HepG2 (cell line): ENCODE results near the gene USP35. TPM values are rescaled to one million over a fixed set of nuclear protein-coding genes. Genes with fewer than 3 reads are reported as not detected.

Experiments
- FOXJ3 ChIP-seq: sonication (generic); formaldehyde crosslinking; IDR thresholded peaks from 2 replicates; pipeline ENCODE4 v1.4.0; 2020; ENCODE audit warnings: missing genetic modification reagents, mild to moderate bottlenecking, borderline replicate concordance
- KMT2B ChIP-seq: IDR thresholded peaks from 2 replicates; pipeline ENCODE4 v1.6.1; 2016; ENCODE audit warnings: missing genetic modification reagents, missing compliant biosample characterization
- MAFK ChIP-seq, 2 experiments: IDR thresholded peaks in 1 of 2; conservative IDR thresholded peaks in 1 of 2; 2 replicates each; pipeline ENCODE4 v1.6.1; 2011; ENCODE audit warnings: improper control_type of control experiment in 2 of 2, low read length in 2 of 2
- MTA3 ChIP-seq: sonication (generic); formaldehyde crosslinking; IDR thresholded peaks from 2 replicates; pipeline ENCODE4 v1.4.0; 2020; ENCODE audit warnings: missing genetic modification reagents
- NFKB2 ChIP-seq: sonication (generic); formaldehyde crosslinking; IDR thresholded peaks from 2 replicates; pipeline ENCODE4 v1.4.0; 2020; ENCODE audit warnings: missing genetic modification reagents, borderline replicate concordance
- NR2C2 ChIP-seq: sonication (generic); formaldehyde crosslinking; IDR thresholded peaks from 2 replicates; pipeline ENCODE4 v1.4.0; 2020; ENCODE audit warnings: missing genetic modification reagents, mild to moderate bottlenecking, moderate library complexity, borderline replicate concordance
- SCMH1 ChIP-seq: sonication (generic); formaldehyde crosslinking; IDR thresholded peaks from 2 replicates; pipeline ENCODE4 v1.9.0; 2021; ENCODE audit warnings: missing genetic modification reagents, mild to moderate bottlenecking, borderline replicate concordance
- SKI ChIP-seq: fragments of 450-650 bp; IDR thresholded peaks from one replicate; pipeline ENCODE4 v1.6.1; 2018; ENCODE audit warnings: mild to moderate bottlenecking; ENCODE audit not compliant: partially characterized antibody
- SMAD1 ChIP-seq: sonication (generic); formaldehyde crosslinking; IDR thresholded peaks from 2 replicates; pipeline ENCODE4 v1.4.0; 2020; ENCODE audit warnings: missing genetic modification reagents, low read depth, mild to moderate bottlenecking, borderline replicate concordance
- SP1 ChIP-seq, 2 experiments: fragments of 450-650 bp in 1 of 2; sonication (generic) in 1 of 2; formaldehyde crosslinking in 1 of 2; IDR thresholded peaks; 2 replicates each; pipeline versions ENCODE4 v1.4.0 to v1.6.1; 2016 to 2020; ENCODE audit warnings: missing genetic modification reagents in 1 of 2
- ZNF282 ChIP-seq: fragments of 450-650 bp; IDR thresholded peaks from 2 replicates; pipeline ENCODE4 v1.6.1; 2018; ENCODE audit not compliant: partially characterized antibody
- ZNF335 ChIP-seq: sonication (generic); formaldehyde crosslinking; IDR thresholded peaks from 2 replicates; pipeline ENCODE4 v1.4.0; 2020; ENCODE audit warnings: missing genetic modification reagents
- ZNF484 ChIP-seq: sonication (generic); formaldehyde crosslinking; IDR thresholded peaks from 2 replicates; pipeline ENCODE4 v1.5.1; 2020; ENCODE audit warnings: mild to moderate bottlenecking, low read depth, missing genetic modification reagents, borderline replicate concordance
- ZNF615 ChIP-seq: sonication (generic); formaldehyde crosslinking; IDR thresholded peaks from 2 replicates; pipeline ENCODE4 v1.5.0; 2020; ENCODE audit warnings: mild to moderate bottlenecking, missing genetic modification reagents, borderline replicate concordance
- ZNF720 ChIP-seq: sonication (generic); formaldehyde crosslinking; IDR thresholded peaks from 2 replicates; pipeline ENCODE4 v1.4.0; 2020; ENCODE audit warnings: missing genetic modification reagents
- ZNF773 ChIP-seq: sonication (generic); formaldehyde crosslinking; IDR thresholded peaks from 2 replicates; pipeline ENCODE4 v1.4.0; 2020; ENCODE audit warnings: missing genetic modification reagents, borderline replicate concordance
- ZSCAN12 ChIP-seq: sonication (generic); formaldehyde crosslinking; IDR thresholded peaks from 2 replicates; pipeline ENCODE4 v1.9.0; 2021; ENCODE audit warnings: mild to moderate bottlenecking, missing genetic modification reagents
- polyA plus RNA-seq, 8 experiments: library from polyadenylated mRNA; depleted of rRNA in 3 of 8; stranded (reverse) in 7 of 8; unstranded in 1 of 8; fragments of >200 nt; fragmentation: Illumina TruSeq in 4 of 8; extraction: Trizol in 4 of 8; gene quantifications; 2 replicates each; pipeline versions ENCODE4 v1.2.1 to v1.2.3, GENCODE V29; 2011 to 2016; ENCODE audit warnings: low read depth in 4 of 8, missing spikeins in 1 of 8, mixed read lengths in 1 of 8; ENCODE audit not compliant: insufficient read depth in 1 of 8
- total RNA-seq, 5 experiments: library from RNA; depleted of rRNA; stranded (reverse); fragments of >200 nt; fragmentation: Illumina TruSeq; extraction: Trizol; gene quantifications; 2 replicates each; pipeline ENCODE4 v1.2.3, GENCODE V29; 2016; ENCODE audit warnings: low read depth in 1 of 5
- TF ChIP-seq, protein P1 (sequence below): sonication (generic); formaldehyde crosslinking; IDR thresholded peaks from 2 replicates; pipeline ENCODE4 v1.8.0; 2022; ENCODE audit warnings: missing genetic modification reagents, mild to moderate bottlenecking, borderline replicate concordance
- TF ChIP-seq, protein P2 (sequence below): sonication (generic); formaldehyde crosslinking; IDR thresholded peaks from 2 replicates; pipeline ENCODE4 v1.8.1; 2022; ENCODE audit warnings: low read depth, mild to moderate bottlenecking, missing genetic modification reagents
- TF ChIP-seq, protein P3 (sequence below), 2 experiments: fragments of 450-650 bp in 1 of 2; sonication (generic) in 1 of 2; formaldehyde crosslinking; IDR thresholded peaks; 2 replicates each; pipeline versions ENCODE4 v1.5.0 to v1.8.0; 2020 to 2022; ENCODE audit warnings: mild to moderate bottlenecking in 1 of 2, missing genetic modification reagents in 1 of 2
- TF ChIP-seq, protein P4 (sequence below): sonication (generic); formaldehyde crosslinking; IDR thresholded peaks from 2 replicates; pipeline ENCODE4 v1.4.0; 2020; ENCODE audit warnings: missing genetic modification reagents

USP35 gene
- total and polyA plus RNA-seq, 2 of the 13 experiments (the other 11 are each of a cell fraction or from before 2014, with no cell fraction given) = 4.6 to 7.7 TPM

DNA sequence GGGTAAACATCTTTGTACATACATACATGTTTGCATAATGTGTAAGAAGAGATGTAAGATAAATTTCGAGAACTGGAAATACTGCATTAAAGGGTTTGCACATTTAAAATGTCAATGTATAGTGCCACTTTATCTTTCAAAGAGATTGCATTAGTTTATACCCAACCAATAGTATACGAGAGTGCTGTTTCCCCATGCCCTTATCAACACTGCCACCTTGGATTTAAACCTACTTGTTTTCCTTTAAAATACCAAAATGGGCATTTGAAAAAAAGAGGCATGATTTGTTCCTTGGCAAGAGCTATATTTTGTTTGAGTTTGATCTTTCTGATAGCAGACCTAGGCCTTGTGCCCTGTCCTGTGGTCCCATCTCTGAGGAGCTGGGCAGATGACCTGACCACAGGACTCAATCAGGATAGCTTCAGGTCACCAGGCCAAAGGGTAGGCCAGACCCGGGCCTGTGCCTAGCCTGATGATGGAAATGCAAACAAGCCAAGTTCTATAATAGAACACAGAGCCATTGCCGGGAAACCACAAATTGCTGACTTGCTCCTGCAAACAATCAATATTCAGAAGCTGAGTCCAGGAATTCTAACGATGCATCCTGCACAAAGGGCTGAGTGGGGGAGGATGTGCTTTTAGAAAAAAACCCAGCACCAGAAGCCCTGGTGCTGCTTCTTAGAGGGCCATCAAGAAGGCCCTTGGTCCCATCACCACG, 32.4 kb upstream of the USP35 start (continued):
- TF ChIP-seq ZNF335 (no peak; the same call in 1 of the 2 replicates), ZNF484 (no peak), FOXJ3 (CRISPR knock-in tag) (peak; percentile 88), SP1 (IDR thresholded peaks at IDR 0.05) (no peak), SP1 (CRISPR knock-in tag; IDR thresholded peaks at IDR 0.05) (no peak), NFKB2 (CRISPR knock-in tag) (no peak), MAFK (conservative IDR thresholded peaks at IDR 0.05 in 1 of 2, IDR thresholded peaks at IDR 0.05 in 1 of 2; ENCODE audit: low read length in 2 of 2) (peak; percentile 97 to 98), SMAD1 (no peak), ZNF615 (no peak), NR2C2 (CRISPR knock-in tag) (peak; percentile 89), MTA3 (CRISPR knock-in tag) (no peak), ZNF720 (CRISPR knock-in tag) (no peak), SCMH1 (CRISPR knock-in tag) (no peak), ZNF282 (no peak), KMT2B (CRISPR knock-in tag) (no peak), ZNF773 (CRISPR knock-in tag) (no peak), SKI (peak; percentile 89), ZSCAN12 (CRISPR knock-in tag) (no peak)
- TF ChIP-seq, protein P1, sequence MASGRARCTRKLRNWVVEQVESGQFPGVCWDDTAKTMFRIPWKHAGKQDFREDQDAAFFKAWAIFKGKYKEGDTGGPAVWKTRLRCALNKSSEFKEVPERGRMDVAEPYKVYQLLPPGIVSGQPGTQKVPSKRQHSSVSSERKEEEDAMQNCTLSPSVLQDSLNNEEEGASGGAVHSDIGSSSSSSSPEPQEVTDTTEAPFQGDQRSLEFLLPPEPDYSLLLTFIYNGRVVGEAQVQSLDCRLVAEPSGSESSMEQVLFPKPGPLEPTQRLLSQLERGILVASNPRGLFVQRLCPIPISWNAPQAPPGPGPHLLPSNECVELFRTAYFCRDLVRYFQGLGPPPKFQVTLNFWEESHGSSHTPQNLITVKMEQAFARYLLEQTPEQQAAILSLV (CRISPR knock-in tag) = no peak
- TF ChIP-seq, protein P2, sequence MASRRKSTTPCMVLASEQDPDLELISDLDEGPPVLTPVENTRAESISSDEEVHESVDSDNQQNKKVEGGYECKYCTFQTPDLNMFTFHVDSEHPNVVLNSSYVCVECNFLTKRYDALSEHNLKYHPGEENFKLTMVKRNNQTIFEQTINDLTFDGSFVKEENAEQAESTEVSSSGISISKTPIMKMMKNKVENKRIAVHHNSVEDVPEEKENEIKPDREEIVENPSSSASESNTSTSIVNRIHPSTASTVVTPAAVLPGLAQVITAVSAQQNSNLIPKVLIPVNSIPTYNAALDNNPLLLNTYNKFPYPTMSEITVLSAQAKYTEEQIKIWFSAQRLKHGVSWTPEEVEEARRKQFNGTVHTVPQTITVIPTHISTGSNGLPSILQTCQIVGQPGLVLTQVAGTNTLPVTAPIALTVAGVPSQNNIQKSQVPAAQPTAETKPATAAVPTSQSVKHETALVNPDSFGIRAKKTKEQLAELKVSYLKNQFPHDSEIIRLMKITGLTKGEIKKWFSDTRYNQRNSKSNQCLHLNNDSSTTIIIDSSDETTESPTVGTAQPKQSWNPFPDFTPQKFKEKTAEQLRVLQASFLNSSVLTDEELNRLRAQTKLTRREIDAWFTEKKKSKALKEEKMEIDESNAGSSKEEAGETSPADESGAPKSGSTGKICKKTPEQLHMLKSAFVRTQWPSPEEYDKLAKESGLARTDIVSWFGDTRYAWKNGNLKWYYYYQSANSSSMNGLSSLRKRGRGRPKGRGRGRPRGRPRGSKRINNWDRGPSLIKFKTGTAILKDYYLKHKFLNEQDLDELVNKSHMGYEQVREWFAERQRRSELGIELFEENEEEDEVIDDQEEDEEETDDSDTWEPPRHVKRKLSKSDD (CRISPR knock-in tag) = no peak
- TF ChIP-seq, protein P3, sequence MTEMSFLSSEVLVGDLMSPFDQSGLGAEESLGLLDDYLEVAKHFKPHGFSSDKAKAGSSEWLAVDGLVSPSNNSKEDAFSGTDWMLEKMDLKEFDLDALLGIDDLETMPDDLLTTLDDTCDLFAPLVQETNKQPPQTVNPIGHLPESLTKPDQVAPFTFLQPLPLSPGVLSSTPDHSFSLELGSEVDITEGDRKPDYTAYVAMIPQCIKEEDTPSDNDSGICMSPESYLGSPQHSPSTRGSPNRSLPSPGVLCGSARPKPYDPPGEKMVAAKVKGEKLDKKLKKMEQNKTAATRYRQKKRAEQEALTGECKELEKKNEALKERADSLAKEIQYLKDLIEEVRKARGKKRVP (CRISPR knock-in tag; IDR thresholded peaks at IDR 0.05) = peak in 1 of 2 experiments; percentile 77; a peak in 2 of 4 replicates
- TF ChIP-seq, protein P4, sequence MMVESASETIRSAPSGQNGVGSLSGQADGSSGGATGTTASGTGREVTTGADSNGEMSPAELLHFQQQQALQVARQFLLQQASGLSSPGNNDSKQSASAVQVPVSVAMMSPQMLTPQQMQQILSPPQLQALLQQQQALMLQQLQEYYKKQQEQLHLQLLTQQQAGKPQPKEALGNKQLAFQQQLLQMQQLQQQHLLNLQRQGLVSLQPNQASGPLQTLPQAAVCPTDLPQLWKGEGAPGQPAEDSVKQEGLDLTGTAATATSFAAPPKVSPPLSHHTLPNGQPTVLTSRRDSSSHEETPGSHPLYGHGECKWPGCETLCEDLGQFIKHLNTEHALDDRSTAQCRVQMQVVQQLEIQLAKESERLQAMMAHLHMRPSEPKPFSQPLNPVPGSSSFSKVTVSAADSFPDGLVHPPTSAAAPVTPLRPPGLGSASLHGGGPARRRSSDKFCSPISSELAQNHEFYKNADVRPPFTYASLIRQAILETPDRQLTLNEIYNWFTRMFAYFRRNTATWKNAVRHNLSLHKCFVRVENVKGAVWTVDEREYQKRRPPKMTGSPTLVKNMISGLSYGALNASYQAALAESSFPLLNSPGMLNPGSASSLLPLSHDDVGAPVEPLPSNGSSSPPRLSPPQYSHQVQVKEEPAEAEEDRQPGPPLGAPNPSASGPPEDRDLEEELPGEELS (CRISPR knock-in tag) = peak; percentile 96
